Activated CD8-positive, alpha-beta memory T cell treated with anti-CD3 and anti-CD28 coated beads for 4 hours (primary cell): ENCODE data around the gene STK39.

Source experiments
- DNase-seq, 2 donors: peaks; one replicate each; pipeline ENCODE4 v3.0.0-alpha.2; 2020; ENCODE audit warnings: low read depth in 2 of 2

The STK39 gene

DNA sequence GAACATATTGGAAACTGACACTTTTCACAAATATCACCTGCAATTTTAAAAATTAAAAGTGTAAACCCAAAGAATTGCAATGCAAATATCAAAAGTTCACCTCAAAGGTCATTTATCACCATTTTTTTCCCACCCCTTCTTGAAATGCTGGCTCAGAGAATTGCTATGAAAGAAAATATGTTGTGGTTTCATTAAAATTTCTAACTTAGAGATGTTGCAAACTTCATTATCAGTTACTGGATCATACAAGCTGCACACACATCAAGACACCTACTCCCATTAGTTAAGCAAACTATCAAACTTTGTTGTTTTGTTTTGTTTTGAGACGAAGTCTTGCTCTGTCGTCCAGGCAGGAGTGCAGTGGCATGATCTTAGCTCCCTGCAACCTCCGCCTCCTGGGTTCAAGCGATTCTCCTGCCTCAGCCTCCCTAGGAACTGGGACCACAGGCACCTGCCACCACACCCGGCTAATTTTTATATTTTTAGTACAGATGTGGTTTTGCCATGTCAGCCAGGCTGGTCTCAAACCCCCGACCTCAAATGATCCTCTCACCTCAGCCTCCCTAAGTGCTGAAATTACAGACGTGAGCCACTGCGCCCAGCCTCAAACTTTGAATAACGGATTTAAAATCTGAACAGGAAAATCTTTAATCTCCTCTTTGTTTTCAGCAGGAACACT, 37.0 kb downstream of the STK39 start:
- DNase-seq: no peak

DNA sequence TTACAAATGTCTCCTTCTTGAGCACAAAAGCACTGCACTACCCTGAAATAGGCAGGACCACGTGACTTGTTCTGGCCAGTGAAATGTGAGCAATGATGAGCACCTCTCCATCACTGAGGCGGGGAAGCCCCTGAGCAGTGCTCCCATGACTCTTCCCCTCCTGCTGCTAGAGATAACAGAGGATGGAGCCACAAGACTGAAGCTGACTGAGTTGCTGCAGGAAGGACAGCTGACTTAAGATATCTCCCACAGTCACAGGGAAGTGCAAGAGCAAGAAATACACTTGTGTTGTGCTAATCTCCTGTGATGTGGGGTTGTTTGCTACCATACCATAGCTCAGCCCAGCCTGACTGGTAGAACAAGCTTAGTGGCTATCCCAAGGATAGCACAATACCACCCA, 38.7 kb downstream of the STK39 start:
- DNase-seq: no peak

DNA sequence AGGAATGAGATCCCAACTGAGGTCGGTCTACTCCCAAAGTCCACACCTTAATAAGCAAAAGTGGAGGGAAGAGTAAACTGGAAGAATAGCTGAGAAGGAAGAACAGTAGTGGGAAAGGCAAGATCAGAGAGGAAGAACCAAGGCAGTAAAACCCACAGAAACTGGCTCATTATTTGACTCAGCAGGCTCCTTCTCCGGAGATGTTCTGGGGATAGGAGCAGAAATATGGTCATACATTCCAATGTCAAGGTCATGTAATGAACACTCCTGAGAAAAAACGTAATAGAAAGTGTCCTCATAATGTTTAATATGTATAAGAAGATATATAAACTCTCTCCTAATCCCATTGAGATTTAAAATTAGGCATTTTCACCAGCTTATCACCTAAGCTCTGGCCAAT, 39.5 kb downstream of the STK39 start:
- no peak for DNase-seq

DNA sequence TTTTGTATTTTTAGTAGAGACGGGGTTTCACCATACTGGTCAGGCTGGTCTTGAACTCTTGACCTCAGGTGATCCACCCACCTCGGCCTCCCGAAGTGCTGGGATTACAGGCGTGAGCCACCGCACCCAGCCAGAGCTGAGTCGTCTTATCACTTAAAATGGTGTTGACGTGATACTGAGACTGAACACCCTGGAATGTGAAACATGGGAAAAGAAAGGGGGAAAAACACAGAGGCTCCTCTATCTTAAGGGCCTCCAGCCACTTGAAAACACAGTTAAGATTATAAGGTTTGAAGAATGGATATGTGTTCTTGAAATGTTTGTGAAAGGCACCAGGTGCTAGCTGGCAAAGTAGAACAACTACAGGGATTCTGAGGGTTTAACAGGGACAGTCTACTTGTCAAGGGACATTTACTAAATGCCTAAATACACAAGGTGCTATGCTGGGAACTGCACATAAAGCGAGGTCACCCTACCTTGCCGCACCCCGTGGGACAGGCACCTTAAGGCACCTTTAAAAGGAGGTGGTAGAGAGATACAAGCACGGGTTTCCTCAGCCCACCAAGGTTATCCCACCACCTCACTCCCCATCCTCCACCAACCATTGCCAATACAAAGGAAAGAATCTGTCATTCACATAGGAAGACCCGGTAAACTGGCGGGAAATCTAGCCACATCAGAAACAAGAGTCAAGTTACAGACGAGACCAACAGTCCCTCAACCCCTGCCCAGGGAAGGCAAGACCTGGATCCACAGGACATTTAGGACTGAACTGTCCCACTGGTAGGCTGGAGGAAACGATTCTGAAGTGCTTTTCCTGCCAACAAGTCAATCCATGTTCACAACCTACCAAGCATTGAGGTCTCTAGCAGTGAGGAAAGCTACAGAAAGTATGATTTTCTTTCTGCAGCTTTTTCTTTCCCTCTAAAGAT, 43.4 kb downstream of the STK39 start:
- DNase-seq: no peak

DNA sequence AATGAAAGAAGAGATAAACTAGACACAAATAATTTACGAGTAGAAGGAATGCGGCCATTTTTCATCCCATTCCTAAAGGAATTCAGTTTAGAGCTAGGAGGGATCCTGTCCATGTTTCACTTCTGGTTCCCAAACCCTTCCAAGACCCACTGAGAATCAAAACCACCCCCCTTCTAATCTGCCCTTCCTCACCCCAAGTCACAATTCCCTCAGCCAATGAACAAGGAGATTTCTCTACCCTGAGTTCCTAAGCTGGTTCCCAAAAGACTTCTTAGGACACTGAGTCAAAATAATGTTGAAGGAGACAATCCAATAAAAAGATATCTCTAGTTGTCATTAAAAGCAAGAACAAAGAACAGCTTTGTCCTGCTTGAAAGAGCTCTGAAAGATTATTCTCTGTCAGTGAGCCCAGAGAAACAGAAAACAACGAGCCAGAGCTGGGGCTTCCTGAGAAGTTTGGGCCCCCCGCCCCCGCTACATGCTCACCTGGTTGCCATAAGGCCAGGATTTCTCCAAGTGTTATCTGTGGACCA, 45.7 kb downstream of the STK39 start:
- no peak for DNase-seq

DNA sequence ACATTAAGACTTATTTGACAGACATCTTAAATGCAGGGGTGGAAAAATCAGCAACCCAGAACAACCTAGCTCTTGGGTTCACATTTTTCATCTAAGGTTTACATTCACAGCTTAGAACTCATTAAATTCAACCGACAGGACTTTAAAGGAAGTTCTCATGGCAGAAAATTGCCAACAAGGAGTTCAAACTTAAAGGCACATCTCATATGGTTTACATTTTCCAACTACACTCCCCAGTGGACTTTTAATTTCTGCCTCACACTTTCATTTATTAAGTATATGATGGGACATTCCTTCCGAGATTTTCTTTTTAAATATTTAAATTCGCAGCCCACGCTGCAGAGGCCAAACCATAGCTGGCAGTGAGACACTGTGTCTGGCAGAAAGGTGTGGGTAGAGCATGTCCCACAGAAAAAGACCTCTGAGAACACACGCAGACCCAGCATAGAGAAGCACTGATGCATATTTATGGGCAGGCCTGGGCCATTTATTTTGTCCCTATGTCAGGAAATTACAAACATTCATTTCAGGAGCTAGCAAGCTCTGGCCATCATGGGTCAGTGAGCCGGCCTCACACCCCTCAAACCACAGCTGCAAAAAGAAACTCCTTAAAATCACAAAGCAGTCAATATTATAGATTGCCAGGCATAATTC, 46.3 kb downstream of the STK39 start:
- DNase-seq: no peak

DNA sequence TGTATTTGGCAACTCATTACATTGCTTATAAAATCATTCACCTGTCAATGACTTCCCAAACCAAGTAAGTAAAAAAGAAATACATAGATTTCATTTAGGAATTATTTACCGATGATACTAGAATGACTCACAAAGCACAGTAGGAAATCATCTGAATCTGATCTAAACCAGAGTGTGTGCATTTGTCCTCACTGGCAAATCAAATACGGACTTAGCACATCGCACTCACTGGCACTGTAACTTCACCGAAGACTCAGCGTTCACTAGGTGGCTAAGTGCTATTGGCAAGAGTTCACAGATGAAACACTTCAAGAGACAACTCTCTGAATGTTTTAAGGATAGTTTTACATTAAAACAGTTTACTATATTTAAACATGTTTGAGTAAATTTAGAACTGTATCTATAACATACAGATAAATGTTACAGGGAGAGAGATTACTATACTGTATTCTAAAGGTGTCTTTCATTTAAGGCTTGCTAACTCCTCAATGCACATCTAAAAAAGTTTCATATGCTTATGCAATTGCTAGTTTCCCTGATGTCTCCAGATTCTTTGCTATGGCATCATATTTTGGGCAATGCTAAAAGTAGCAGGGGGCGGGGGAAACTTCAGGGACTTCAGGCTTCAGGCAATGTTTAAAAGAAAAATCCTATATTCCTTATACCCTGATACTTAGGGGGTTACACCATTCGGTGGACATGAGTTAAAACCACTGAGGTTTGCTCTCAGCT, 48.8 kb downstream of the STK39 start:
- no peak for DNase-seq

DNA sequence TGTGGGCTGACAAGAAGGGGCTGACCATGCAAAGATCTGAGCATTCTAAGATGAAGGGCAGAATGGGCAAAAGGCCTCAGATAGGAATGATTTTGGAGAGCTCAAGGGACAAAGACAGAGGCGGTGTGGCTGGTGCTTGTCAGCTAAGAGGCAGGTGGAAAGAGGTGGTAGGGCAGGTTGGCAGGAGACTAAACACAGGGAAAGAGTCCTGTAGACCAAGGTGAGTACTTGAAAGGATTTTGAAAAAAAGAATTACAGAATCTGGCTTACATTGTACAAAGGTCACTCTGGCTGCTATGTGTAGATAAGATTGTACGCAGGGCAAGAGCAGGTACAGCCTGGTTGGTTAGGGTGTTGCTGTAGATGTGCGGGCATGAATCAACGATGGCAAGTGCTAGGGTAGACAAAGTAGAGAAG, 50.6 kb downstream of the STK39 start:
- DNase-seq: no peak

DNA sequence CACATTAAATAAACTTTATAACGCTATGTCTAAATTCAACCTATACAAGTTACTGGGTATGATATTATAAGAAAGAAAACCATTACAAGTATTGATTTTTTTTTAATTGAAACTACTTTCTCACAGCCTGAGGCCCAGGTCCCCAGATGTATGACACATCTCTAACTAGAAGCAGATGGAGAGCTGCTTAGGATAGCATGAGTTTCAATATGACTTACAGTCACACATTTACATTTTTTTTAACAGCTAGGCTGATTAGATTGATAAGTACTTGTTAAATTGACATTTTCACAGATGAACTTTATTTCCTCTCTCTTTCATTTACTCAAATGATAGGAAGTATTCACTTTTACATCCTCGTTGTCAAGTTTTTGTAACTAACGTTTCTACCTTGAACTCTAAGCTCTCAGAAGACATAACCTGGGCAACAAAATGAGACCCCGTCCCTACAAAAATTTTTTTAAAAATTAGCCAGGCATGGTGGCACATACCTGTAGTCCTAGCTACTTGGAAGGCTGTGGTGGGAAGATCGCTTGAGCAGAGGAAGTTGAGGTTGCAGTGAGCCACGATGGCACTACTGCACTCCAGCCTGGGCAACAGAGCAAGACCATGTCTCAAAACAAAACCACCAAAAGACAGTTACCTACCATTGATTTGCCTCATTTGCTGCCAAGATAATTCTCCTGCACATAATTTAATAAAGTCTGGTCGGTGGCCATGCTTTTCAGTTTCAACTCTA, 52.4 kb downstream of the STK39 start:
- peak in 1 of 2 donors; percentile 14 for DNase-seq

DNA sequence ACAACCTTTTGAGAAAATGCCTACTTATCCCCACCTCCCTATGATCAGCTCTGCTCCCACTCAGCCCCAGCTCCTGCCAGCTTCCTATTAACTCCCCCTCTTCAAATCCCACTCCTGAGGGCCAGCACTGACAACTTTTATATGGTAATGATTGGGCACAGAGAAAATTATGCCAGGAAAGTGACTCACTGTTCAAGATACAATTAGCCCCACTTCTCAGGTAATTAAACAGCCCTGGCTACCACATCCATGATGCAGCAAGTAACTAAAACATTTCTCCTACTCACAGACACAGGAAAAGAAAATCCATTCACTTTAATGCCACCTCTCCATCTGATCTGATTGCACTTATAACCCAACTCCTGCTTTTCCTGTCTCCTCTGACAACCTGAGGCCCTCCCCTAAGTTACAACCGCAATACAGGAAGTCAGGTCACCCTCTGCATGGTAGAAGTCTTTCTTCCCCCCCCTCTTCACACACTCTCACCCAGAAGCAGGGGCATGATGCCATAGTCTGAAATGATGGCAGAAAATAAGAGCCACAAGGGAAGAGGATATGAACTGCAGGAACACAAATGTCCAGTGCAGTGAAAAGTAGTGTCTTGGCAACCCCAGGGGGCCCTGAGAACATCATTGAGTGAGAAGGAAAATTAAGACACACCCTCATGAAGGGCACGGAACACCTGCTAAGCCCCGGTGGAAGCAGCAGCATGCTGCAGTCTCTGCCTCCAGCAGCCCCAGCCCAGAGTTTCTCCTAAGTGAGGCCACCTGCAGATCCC, 54.4 kb downstream of the STK39 start:
- DNase-seq: peak in 1 of 2 donors; percentile 7

DNA sequence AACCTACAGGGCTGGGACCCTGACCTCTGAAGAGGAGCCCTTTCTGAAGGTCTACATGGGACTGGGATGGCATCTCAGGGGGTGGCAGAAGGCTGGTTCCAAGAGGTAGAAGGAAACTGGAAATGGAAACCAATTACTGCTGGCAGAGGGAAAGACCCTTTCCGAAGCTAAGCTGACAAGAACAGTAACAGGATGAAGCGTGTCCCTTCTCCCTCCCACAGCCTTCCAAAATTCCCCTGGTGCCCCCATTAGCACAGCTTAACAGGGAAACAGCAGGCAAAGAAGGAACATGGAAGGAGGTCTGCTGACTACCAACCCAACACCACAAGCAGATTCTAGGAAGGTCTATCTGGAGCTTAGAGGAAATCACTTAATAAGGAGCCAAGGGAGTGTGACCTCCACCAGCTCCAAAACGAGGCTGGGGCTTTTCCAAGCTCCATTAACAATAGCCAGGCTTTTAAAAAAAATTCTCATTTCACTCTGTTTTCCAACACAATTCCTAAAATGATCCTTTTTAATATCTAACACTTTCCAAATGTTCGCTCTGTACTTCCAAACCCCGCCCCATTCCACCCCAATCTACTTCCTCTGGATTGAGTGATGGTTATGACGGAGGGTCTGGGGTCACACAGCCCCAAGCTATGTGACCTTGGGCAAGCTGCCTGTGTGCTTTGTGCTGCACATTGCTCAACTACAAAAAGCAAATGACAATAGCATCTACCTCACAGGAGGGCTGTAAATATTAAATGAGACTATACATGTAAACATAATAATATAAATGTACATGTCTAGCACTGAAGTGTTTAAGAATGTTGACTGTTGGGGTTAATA, 55.2 kb downstream of the STK39 start:
- DNase-seq: no peak

DNA sequence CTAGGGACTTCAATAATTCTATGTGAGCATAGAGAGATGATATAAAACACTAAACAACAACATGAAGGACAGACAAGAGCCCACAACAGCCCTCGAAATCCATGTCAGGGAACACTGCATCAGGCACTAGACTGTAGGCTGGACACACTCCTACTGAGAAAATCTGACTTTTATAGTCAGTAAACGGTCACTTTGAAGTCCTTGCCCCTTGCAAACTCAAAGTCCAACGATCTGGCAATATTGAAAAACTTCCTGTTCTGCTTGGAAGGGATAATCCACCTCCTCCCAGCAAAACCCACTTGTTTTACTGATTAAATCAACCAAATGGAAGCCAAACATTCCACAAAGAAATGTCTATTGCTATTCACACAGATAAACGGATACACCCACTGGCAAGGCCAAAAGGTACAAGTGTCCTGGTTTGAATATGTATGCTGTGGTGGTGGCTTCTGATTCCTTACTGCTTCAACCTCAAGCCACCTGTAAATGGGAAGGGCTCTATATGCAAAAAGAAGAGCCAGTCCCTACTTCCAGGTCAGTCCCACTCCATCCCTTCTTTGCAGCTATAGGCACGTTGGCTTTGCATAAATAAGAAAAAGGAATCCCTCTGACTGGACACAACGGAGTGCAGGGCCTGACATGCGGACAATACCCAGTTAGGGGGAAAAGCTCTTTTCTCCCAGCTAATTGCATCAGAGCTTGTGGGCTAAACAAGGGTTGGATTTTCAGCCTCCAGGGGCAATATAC, 56.6 kb downstream of the STK39 start:
- no peak for DNase-seq

DNA sequence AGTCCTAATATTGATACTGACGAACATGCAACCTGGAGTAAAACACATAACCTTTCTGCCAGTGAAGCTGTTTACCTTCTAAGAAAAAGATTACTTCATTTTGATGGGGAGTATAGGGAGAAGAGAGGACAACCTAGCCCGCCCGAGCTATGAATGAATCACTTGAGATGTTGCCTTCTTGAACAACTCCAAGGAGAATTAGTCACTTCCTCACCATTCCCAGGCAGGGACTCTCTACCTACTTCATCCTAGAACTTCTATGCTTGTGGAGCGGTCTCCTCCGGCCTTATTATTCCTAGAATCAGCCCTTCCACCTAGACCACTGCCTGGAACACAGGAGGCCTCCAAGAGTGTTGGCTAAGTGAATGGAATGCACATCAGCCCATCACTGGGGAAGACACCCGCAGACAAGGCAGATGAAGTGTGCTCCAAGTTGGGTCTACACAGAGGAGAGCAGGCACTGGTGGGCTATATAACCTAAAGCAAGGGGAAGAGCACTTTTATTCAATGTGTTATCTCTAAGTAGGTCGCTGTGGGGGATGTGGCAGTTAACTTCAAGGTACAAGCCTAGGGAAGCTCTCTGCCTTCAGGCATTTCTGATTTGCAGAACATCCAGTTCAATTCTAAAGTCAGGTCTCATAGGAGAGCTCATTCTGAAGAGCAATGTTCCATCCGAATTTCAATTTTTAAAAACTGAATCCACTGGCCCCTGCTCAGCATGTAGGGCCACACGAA, 57.4 kb downstream of the STK39 start:
- DNase-seq: no peak

DNA sequence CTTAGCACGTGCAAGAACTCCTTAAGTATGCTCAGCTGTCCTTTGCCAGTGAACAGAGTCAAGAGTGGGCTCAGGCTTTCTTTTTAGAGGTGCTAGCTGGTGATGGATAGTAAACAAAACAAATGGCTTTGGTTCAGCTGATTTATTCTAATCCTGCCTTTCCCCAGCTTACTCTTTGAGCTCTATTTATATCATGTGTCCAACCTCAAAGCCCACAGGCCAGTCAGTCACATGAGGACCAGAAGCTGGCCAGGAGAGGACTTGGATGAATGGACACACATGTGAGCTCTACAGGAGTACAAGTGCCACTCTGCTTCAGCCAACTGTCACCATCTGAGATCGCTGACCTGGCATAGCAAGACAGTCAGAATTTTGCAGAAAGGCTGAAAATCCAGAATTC, 59.4 kb downstream of the STK39 start:
- no peak for DNase-seq

DNA sequence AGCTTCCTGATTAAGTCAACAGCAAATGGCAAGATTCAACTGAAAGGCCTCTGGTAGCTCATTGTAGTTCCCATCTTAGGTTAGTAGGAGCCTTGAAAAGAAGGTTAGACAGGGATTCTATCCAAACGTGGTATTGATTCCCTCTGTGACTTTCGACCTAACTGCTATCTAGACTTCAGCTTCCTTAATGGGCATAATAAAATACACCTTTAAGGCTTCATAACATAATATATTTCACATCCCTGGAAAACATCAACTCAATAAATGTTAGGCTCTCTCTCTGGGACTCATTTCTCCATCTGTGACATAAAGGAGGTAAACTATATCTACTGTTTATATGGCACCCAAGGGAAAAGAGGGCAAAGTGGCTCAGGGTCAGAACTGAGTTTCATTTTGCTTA, 60.9 kb downstream of the STK39 start:
- DNase-seq: no peak

DNA sequence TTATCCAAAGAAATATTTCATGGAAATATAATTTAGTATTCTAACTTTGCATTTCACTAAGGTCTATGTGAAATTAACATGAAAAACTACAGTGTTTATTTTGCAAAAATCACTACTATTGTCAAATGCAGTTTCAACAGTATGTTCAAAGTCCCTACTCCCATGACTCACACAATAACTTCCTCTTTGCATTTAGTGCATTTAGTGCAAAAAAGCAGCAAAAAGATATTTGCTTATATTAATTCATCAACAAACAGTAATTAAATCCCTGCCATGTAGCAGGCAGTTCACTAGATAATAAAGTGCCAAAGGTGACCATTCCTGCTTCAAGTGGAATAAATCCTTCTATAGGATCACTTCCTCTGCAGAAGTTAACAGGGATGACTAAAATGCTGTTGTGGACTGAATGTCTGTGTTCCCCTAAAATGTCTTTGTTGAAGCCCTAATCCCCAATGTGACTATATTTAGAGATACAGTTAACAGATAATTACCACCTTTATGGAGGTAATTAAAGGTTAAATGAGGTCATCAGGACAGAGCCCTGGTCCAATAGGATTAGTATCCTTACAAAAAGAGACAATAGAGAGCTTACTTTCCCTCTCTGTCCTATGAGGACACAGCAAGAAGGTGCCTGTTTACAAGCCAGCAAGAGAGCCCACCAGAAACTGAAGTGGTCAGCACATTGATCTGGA, 61.7 kb downstream of the STK39 start:
- DNase-seq: no peak
